ENCODE measurements around the gene MUC20. TPM values are rescaled to one million over a fixed set of nuclear protein-coding genes. Genes with fewer than 3 reads are reported as not detected.

MUC20 gene
- total RNA-seq, 1 experiment from 2014 or later, result 176 TPM

DNA sequence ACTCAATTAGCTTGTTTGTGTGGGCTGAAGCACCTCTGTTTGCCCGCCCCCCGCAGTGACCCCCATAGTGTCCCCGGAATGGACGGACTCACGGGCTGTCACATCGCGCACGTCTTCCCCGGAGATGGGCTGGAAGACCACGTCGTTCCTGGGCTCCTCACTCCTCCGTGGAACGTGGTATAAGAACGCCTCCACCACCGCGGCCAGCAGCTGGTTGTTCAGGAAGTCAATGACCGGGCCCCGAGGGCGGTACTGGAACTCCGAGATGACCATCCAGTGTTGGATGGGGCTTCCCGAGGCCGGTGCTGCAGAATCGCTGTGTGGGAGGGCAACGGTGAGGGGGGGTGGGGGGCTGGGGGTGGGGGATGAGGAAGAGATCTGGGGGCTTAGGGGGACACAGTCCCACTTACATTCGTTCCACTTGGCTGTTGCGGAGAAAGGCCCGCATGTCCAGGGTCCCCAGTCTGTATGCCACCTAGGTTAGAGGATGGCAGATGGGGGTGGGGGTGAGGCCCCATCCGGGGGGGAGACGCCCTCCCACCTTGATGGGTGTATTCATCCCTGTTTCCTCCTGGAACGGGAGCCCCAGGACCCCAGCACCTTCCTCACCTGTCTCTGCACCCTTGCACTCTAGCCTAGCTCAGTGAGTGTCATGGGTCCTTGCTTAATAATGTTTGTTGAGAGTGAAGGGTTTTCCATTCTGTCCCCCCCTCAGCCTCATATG is 30.2 kb downstream of the MUC20 start:
- no peak overlapping the region for H2AFZ ChIP-seq
- H3K9me2 ChIP-seq (ENCODE audit: insufficient read depth), result no peaks in the 10 kb centered on the region
- POLR2A ChIA-PET (ENCODE audit: unreplicated experiment), result no interaction called here
- peaks cover 31% of the 10 kb centered on the region; the same call in 1 of the 2 replicates for H3F3A ChIP-seq (ENCODE audit: insufficient read depth, low read depth)
- TF ChIP-seq, protein P1, sequence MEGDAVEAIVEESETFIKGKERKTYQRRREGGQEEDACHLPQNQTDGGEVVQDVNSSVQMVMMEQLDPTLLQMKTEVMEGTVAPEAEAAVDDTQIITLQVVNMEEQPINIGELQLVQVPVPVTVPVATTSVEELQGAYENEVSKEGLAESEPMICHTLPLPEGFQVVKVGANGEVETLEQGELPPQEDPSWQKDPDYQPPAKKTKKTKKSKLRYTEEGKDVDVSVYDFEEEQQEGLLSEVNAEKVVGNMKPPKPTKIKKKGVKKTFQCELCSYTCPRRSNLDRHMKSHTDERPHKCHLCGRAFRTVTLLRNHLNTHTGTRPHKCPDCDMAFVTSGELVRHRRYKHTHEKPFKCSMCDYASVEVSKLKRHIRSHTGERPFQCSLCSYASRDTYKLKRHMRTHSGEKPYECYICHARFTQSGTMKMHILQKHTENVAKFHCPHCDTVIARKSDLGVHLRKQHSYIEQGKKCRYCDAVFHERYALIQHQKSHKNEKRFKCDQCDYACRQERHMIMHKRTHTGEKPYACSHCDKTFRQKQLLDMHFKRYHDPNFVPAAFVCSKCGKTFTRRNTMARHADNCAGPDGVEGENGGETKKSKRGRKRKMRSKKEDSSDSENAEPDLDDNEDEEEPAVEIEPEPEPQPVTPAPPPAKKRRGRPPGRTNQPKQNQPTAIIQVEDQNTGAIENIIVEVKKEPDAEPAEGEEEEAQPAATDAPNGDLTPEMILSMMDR (conservative IDR thresholded peaks at IDR 0.05), result no peak
- peaks cover 20% of the 10 kb centered on the region for H3K4me1 ChIP-seq (replicated peaks; ENCODE audit: insufficient read depth)
- no peak overlapping the region for H3K27ac ChIP-seq
- H3K79me2 ChIP-seq (ENCODE audit: low read depth), result no peaks in the 10 kb centered on the region
- no TSS peak for BruUV-seq (replicated peaks)
- H3K4me2 ChIP-seq, result no peak overlapping the region
- no peaks in the 10 kb centered on the region for H3K36me3 ChIP-seq (ENCODE audit: low read depth)
- no peak for DNase-seq
- no peaks in the 10 kb centered on the region for H4K20me1 ChIP-seq (ENCODE audit: insufficient read depth)
- no peaks in the 10 kb centered on the region for H3K9me3 ChIP-seq (ENCODE audit: insufficient read depth, low read depth)
- intact Hi-C loops (cut with micrococcal nuclease; ENCODE audit: unreplicated experiment), result no loop called here
- no peaks in the 10 kb centered on the region for H3K27me3 ChIP-seq (ENCODE audit: insufficient read depth, low read depth)
- CTCF ChIA-PET, result no interaction called here
- H3K4me3 ChIP-seq, result no peak overlapping the region

DNA sequence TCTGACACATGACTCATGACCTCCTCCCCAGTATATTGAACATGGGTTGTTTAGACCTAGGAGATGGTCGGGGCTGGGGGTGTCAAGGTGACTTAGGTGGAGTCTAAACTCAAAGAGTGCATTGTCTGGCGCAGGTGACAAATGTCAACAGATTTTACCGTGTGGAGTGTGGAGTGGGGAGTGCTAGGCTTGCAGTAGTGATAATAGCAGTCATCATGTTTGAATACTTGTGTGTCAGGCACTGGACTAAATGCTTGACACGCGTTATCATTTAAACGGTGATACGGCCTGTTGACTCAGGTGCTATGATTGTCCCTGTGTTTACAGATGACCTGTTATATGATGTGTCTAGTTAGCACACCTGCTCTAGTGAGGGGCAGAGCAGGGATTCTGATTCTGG is 30.8 kb downstream of the MUC20 start:
- no peaks in the 10 kb centered on the region for H3K9me3 ChIP-seq (ENCODE audit: insufficient read depth, low read depth)
- peaks cover 20% of the 10 kb centered on the region for H3K4me1 ChIP-seq (replicated peaks; ENCODE audit: insufficient read depth)
- ChIA-PET CTCF (no interaction called here), POLR2A (ENCODE audit: unreplicated experiment) (no interaction called here)
- no TSS peak for BruUV-seq (replicated peaks)
- H2AFZ ChIP-seq, result no peak overlapping the region
- no peak for DNase-seq
- H3K4me3 ChIP-seq, result no peak overlapping the region
- intact Hi-C loops (cut with micrococcal nuclease; ENCODE audit: unreplicated experiment), result no loop called here
- no peak overlapping the region; the same call in 1 of the 2 replicates for H3K27ac ChIP-seq
- peaks cover 28% of the 10 kb centered on the region; the same call in 1 of the 2 replicates for H3F3A ChIP-seq (ENCODE audit: insufficient read depth, low read depth)
- no peaks in the 10 kb centered on the region for H4K20me1 ChIP-seq (ENCODE audit: insufficient read depth)
- H3K36me3 ChIP-seq (ENCODE audit: low read depth), result no peaks in the 10 kb centered on the region
- no peaks in the 10 kb centered on the region for H3K9me2 ChIP-seq (ENCODE audit: insufficient read depth)
- no peak for TF ChIP-seq EZH2 (IDR thresholded peaks at IDR 0.05; ENCODE audit: low read depth)
- TF ChIP-seq, protein P1 (conservative IDR thresholded peaks at IDR 0.05), result no peak
- H3K27me3 ChIP-seq (ENCODE audit: insufficient read depth, low read depth), result no peaks in the 10 kb centered on the region
- no peak overlapping the region for H3K4me2 ChIP-seq
- no peaks in the 10 kb centered on the region for H3K79me2 ChIP-seq (ENCODE audit: low read depth)

GRCh38 chr3:195752066-195752465 is 31.3 kb downstream of the MUC20 start:
- ChIA-PET CTCF (no interaction called here), POLR2A (ENCODE audit: unreplicated experiment) (no interaction called here)
- TF ChIP-seq, protein P1 (conservative IDR thresholded peaks at IDR 0.05), result no peak
- TF ChIP-seq EZH2 (IDR thresholded peaks at IDR 0.05; ENCODE audit: low read depth), result no peak
- Histone ChIP-seq H2AFZ (no peak overlapping the region), H4K20me1 (ENCODE audit: insufficient read depth) (no peaks in the 10 kb centered on the region), H3K9me2 (ENCODE audit: insufficient read depth) (no peaks in the 10 kb centered on the region), H3K27ac (peak overlapping the region; percentile 7; the same call in 1 of the 2 replicates), H3K4me3 (no peak overlapping the region), H3F3A (ENCODE audit: insufficient read depth, low read depth) (peaks cover 23% of the 10 kb centered on the region; the same call in 1 of the 2 replicates), H3K36me3 (ENCODE audit: low read depth) (no peaks in the 10 kb centered on the region), H3K79me2 (ENCODE audit: low read depth) (no peaks in the 10 kb centered on the region), H3K9me3 (ENCODE audit: insufficient read depth, low read depth) (no peaks in the 10 kb centered on the region), H3K4me2 (no peak overlapping the region), H3K4me1 (replicated peaks; ENCODE audit: insufficient read depth) (peaks cover 20% of the 10 kb centered on the region), H3K27me3 (ENCODE audit: insufficient read depth, low read depth) (no peaks in the 10 kb centered on the region)
- DNase-seq, result no peak
- BruUV-seq (replicated peaks), result no TSS peak
- intact Hi-C loops (cut with micrococcal nuclease; ENCODE audit: unreplicated experiment), result no loop called here
